HepG2 (cell line): ENCODE data around the gene GRIK3.

Source experiments
- CTCF ChIP-seq: sonication (generic); formaldehyde crosslinking; IDR thresholded peaks from 2 replicates; pipeline ENCODE4 v1.5.0; 2020; ENCODE audit warnings: mild to moderate bottlenecking, missing genetic modification reagents, moderate library complexity
- HDAC6 ChIP-seq: fragments of 200-600 bp; sonication (generic); IDR thresholded peaks from 2 replicates; pipeline ENCODE4 v1.7.0; 2017; ENCODE audit warnings: mild to moderate bottlenecking, antibody characterized with exemption, low read length, low read depth
- KLF9 ChIP-seq: IDR thresholded peaks from 2 replicates; pipeline ENCODE4 v1.6.1; 2016; ENCODE audit warnings: low read depth
- POLR2AphosphoS5 ChIP-seq: IDR thresholded peaks from 2 replicates; pipeline ENCODE4 v1.6.1; 2012; ENCODE audit warnings: low read depth, low read length
- TAF1 ChIP-seq: sonication (generic); formaldehyde crosslinking; IDR thresholded peaks from 2 replicates; pipeline ENCODE4 v1.4.0; 2020; ENCODE audit warnings: missing genetic modification reagents
- THAP7 ChIP-seq: sonication (generic); formaldehyde crosslinking; IDR thresholded peaks from 2 replicates; pipeline ENCODE4 v1.8.1; 2023; ENCODE audit warnings: mild to moderate bottlenecking, missing genetic modification reagents
- ZNF574 ChIP-seq: sonication (generic); formaldehyde crosslinking; IDR thresholded peaks from 2 replicates; pipeline ENCODE4 v1.4.0; 2020; ENCODE audit warnings: missing genetic modification reagents
- TF ChIP-seq, protein P1 (sequence below): sonication (generic); formaldehyde crosslinking; IDR thresholded peaks from 2 replicates; pipeline ENCODE4 v1.9.0; 2022; ENCODE audit warnings: missing genetic modification reagents, mild to moderate bottlenecking, borderline replicate concordance
- TF ChIP-seq, protein P2 (sequence below): sonication (generic); formaldehyde crosslinking; IDR thresholded peaks from 2 replicates; pipeline ENCODE4 v1.9.0; 2021; ENCODE audit warnings: missing genetic modification reagents, borderline replicate concordance

GRCh38 chr1:36881541-36881940, 152.8 kb downstream of the GRIK3 start:
- no peak for TF ChIP-seq ZNF574 (CRISPR knock-in tag)
- no peak for TF ChIP-seq THAP7
- TF ChIP-seq HDAC6, result no peak
- TF ChIP-seq TAF1, result no peak
- TF ChIP-seq POLR2AphosphoS5, result no peak
- no peak for TF ChIP-seq CTCF (CRISPR knock-in tag)
- TF ChIP-seq, protein P1, sequence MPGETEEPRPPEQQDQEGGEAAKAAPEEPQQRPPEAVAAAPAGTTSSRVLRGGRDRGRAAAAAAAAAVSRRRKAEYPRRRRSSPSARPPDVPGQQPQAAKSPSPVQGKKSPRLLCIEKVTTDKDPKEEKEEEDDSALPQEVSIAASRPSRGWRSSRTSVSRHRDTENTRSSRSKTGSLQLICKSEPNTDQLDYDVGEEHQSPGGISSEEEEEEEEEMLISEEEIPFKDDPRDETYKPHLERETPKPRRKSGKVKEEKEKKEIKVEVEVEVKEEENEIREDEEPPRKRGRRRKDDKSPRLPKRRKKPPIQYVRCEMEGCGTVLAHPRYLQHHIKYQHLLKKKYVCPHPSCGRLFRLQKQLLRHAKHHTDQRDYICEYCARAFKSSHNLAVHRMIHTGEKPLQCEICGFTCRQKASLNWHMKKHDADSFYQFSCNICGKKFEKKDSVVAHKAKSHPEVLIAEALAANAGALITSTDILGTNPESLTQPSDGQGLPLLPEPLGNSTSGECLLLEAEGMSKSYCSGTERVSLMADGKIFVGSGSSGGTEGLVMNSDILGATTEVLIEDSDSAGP (CRISPR knock-in tag), result no peak
- no peak for TF ChIP-seq KLF9 (CRISPR knock-in tag)
- TF ChIP-seq, protein P2, sequence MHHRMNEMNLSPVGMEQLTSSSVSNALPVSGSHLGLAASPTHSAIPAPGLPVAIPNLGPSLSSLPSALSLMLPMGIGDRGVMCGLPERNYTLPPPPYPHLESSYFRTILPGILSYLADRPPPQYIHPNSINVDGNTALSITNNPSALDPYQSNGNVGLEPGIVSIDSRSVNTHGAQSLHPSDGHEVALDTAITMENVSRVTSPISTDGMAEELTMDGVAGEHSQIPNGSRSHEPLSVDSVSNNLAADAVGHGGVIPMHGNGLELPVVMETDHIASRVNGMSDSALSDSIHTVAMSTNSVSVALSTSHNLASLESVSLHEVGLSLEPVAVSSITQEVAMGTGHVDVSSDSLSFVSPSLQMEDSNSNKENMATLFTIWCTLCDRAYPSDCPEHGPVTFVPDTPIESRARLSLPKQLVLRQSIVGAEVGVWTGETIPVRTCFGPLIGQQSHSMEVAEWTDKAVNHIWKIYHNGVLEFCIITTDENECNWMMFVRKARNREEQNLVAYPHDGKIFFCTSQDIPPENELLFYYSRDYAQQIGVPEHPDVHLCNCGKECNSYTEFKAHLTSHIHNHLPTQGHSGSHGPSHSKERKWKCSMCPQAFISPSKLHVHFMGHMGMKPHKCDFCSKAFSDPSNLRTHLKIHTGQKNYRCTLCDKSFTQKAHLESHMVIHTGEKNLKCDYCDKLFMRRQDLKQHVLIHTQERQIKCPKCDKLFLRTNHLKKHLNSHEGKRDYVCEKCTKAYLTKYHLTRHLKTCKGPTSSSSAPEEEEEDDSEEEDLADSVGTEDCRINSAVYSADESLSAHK, result no peak
